Ecto neural progenitor cell (in vitro differentiated cells): ENCODE measurements around the gene SLC12A4.
"Not testable (repeated sequence)": the region's sequence is repeated elsewhere in the genome, so short reads cannot be mapped to it uniquely, and the experiment has no call there.

ENCODE experiments used
- DNase-seq: peaks from one replicate; pipeline ENCODE4 v3.0.0-alpha.2; 2018; ENCODE audit warnings: low spot score

The SLC12A4 gene

DNA sequence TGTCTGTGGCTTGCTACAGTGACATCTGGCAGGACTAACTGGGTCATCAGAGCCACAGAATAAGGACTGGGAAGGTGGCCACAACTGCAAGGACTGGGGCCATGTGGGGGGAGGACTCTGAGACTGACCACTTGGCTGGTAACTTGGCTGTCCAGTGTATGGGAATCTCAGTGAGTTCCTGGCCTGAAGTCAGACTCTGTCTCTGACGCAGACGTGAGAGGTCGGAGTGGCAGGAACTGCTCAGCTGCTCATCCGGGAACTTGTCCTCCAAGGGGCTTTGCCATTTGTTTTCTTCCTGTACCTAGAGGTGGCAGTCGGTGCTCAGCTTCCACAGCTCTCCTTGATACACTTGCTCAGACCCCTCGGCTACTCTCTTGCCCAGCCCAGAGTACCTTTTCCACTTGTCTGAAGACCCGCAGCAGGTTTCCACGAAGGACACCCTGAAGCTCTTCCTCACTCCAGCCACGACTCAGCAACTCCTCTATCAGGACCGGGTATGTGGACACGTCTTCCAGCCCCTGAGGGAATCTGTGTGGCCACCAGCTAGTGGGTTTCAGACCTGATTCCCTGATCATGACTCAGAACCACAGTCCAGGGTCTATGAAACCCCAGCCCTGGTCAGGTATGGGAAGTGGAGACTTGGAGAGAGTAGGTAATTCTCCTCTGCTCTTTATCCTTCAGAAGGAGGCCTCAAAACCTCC is 19.2 kb upstream of the SLC12A4 start:
- no peak for DNase-seq

DNA sequence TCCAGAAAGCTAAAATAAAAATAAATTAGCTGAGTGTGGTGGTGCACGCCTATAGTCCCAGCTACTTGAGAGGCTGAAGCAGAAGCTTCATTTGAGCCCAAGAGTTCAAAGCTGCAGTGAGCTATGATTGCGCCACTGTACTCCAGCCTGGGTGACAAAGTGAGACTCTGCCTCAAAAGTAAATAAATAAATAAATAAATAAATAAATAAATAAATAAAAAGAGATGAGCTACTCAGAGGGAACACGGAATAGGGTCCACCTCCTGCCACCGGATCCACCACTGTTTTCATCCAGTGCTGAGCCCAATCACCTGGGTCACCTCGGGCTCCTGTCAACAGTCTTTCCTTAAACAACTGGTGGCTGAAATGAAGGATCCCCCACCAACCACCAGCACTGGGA is 18.5 kb upstream of the SLC12A4 start:
- no peak for DNase-seq

DNA sequence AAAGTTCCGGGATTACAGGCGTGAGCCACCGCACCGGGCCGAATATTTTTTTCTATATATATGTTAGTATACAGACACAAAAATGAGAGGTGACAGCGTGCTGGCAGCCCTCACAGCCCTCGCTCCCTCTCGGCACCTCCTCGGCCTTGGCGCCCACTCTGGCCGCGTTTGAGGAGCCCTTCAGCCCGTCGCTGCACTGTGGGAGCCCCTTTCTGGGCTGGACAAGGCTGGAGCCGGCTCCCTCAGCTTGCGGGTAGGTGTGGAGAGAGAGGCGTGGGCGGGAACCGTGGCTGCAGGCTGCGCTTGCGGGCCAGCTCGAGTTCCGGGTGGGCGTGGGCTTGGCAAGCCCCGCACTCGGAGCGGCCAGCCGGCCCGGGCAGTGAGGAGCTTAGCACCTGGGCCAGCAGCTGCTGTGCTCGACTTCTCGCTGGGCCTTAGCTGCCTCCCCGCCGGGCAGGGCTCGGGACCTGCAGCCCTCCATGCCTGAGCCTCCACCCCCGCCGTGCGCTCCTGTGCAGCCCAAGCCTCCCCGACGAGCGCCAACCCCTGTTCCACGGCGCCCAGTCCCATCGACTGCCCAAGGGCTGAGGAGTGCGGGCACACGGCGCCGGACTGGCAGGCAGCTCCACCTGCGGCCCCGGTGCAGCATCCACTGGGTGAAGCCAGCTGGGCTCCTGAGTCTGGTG is 13.7 kb upstream of the SLC12A4 start:
- DNase-seq = no peak

DNA sequence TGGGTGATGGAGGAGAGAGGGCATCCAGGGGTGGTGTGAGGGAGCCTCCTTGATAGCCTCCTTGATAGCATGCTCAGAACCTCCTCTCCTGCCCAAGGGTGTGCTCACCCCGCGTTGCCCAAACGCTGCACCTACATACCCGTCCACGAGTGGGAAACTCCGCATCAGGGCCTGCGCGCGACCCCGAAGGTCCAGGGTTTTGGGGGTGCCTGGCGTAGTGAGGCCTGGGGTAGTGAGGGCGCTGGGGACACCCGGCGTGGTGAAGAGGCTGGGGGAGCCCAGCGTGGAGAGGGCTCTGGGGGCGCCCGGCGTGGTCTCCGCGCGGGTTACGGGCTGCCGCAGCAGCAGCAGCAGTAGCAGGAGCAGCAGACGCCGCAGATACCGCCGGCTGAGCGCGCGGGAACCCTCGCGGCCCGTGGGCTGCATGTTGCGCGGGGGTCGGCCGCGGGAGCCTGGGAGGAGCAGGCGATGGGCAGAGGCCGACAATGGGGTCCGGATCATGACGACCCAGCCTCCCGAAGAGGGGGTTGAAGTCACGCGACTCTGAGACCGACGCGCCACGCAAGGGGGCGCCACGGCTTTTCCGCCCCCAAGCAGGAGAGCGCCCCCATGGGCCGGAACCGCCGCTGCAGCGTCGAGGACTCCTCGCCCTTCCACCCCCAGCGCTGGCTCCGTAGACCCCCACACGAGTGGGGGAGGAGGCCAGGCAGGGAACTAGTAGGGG is 11.7 kb upstream of the SLC12A4 start, which contains the start of gene DPEP3:
Gene DPEP3, minus strand, starts transcription at position 545 of the 724 bp plus-strand sequence. Its CDS starts 119 bp downstream, at position 426.
- no peak for DNase-seq

DNA sequence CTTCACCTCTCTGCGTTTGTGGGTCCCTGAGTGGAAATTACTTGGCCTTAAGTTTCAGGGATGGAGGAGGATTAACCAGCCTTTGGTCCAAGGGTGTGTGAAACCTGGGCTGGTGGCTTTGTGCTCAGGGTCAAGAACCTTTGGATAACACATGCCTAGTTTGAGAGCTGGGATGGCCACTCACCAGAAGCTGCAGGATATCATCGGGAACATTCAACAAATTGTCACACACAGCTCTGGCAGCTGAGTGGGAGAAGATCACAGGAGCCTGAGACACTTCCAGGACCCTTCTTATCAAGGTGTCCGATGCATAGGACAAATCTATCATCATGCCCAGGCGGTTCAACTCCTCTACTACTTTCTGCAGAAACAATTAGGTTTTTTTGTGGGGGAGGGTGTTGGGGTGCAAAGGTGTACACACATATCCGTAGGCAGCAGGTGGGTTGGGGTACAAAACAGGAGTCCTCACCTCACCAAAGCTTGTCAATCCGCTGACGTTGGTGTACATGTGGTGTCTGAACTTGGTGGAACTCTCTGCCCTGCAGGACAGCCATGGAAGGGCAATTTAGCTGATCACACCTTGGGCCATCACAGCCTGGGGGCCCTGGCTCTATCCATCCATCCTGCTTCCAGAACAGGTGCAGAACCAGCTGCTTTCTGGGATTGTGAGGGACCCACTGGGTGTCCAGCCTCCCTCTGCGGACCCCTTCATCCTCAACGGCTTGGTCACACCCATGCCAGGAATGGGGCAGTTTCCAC is 9.2 kb upstream of the SLC12A4 start:
- DNase-seq = no peak

DNA sequence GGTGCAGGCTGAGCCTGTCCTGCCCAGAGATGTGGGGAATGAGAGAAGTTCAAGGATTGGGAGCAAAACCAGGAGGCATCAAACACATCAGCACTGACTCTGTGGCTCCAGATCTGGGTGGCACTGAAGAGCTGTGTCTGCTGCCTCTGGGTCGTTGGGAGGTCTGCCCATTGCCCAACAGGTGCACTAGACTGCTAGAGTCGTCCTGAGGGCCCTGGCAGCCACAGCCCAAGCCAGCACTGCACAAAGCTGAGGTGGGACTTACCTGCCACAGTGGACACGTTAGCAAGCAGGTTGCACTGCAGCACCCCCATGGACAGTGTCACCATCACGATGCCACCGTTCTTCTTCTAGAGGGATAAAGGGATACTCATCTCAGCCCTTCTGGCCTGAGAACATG is 8.6 kb upstream of the SLC12A4 start:
- DNase-seq = no peak

DNA sequence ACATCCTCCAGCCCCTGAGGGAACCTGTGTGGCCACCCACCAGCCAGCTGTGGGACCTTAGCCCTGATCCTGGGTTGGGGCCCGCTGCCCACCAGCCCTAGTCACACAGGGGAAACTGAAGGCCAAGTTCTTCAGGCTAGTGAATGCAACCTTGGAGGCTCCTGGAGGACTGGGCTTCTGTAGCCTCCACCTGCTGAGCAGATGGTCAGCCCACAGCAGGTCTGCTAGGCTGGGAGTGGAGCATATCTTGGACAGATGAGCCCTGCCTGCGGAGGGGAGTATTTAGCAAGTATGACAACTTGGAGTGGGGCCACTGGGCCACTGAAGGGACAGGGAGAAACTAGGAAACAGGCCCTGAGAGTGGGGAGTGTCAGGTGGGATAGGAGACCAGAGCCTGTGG is 7.8 kb upstream of the SLC12A4 start:
- DNase-seq = no peak

DNA sequence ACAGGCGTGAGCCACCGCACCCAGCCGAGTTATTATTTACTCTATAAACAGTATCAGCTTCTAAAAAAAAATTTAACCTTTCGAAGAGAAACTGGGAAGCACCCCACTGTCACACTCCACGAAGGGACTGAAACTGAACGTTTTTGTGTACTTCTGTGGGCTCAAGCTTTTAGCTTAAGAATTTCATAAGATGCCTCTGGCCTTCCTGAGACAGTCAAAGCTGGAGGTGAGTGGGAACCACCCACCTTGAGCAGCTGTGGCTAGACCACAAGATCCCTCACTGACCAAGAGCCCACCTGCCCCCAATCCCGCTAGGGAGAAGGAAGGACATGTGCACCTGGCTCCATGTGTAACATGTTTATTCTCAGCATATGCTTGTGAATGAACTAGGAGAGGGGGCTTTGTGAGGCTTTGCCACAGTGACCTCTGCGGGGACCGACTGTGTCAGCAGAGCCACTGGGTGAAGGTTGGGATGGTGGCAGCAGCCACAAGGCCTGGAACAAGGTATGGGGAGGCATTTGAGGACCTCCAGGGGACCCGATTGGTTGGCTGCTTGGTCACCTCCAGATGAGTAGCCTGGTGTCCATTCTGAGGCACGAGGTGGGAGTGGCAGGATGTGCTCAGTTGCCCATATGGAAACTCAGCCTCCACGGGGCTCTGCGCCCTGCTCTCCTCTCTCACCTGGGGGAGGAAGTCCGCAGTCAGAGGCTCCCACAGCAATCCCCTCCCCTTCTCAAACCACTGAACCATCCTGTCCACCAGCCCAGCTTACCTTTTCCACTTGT is 7.1 kb upstream of the SLC12A4 start:
- DNase-seq = no peak

DNA sequence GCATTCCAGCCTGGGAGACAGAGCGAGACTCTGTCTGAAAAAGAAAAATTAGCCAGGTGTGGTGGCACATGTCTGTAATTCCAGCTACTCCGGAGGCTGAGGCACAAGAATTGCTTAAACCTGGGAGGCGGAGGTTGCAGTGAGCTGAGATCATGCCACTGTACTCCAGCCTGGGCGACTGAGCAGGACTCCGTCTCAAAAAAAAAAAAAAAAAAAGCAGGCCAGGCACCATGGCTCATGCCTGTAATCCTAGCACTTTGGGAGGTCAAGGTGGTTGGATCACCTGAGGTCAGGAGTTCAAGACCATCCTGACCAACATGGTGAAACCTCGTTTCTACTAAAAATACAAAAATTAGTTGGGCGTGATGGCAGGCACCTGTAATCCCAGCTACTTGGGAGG is 3.8 kb upstream of the SLC12A4 start:
- DNase-seq = not testable (repeated sequence)

DNA sequence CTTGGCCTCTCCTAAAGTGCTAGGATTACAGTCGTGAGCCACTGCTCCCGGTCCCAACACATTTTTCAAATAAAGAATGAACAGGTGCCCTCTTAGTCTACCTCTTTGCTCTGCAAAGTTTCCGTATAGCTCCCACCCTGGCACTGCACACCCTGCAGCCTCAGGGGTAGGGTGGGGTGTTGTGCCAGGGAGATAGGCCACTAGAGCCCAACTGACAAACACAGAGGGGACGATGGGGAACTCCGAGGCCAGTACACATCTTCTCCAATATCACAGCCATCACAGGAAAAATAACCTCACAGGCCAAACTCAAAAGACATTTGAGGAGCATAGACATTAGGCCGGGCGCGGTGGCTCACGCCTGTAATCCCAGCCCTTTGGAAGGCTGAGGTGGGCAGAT is 2.7 kb upstream of the SLC12A4 start:
- DNase-seq = no peak

DNA sequence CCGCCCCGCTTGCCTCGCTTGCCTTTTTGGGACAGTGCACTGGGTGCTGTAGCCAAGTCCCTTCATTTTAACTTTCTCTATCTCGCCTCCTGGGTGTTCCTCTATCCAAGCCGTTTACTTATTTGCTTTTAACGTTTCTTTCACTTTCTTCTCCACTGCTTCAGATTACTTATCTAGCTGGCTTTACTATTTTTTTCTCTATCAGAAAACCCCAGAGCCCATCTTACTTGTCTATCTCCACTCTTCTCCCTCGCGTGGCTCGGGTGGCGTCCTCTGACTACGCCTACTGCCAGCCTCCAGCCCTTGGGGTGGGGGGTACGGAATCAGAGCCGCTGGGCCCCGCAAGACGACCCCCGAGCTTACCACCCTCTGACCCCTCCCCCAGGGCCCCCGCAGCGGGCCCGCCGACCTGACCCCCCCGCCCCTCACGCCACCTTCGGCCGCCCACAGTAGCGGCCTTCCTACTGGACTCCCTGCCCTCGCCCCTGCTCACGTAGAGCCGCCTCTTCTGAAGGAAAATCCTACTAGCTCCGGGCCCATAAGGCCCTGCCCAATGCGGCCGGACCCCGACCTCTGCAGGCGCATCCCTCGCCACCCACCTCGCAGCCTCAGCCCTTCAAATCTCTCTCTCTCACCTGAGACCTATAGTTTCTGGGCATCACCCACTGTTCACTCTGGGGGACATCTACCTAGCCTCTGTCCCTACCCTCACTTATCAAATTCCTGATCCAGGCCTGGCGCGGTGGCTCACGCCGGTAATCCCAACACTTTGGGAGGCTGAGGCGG is 1.0 kb upstream of the SLC12A4 start:
- peak; percentile 69 for DNase-seq

DNA sequence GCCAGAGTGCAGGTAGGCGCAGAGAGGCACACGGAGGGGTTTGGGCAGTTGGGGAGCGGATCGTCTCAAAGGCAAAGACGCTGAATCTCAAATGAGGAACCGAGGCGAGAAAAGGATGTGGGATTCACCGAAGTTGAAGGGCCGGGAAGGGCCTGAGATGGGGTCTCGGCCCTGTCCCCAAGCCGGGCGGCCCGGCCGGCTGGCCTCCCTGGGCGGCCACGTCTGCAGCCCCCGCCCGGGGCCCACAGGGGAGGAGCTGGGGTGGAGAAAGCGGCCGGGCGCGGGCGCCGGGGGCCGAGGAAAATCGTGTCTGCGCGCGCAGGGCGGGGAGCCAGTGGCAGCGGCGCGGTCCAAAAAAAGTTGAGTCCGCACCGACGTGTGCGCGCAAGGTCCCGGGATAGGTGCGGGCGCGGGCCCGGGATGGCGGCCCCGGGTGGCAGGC is 458 bp downstream of the SLC12A4 start:
- DNase-seq = peak; percentile 68

DNA sequence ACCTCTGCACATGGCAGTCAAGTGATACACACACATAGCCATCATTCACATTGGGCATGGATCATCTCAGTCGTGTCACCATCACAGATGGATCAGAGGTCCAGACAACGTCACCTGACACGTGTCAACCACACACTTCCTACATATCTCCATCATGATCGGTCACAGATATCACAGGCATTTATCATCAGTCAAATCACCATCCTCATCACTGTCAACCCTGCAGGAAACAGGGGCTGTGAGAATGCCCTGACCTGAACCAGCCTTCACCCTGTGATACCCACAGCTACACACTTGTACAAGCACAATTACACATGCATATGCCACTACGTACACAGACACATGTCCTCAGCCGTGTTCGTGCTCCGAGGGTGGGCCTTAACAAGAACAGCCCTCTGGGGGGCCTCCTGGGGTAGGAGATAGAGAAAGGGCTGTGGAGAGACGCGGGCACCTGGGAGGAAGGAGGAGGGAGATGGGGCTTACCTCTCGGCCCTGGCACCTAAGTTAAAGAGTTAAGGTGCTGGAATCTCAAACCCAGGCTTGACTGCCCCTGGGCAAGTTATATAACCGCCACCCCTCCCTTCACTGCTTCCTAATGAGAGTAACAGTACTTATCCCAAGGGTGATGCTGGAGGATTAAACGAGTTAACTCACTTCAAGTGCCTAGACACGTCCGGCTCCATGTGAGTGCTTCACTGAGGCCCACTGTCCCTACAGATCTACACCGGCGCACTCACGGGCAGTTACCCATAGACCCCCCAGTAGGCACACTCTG is 1.1 kb downstream of the SLC12A4 start:
- no peak for DNase-seq

DNA sequence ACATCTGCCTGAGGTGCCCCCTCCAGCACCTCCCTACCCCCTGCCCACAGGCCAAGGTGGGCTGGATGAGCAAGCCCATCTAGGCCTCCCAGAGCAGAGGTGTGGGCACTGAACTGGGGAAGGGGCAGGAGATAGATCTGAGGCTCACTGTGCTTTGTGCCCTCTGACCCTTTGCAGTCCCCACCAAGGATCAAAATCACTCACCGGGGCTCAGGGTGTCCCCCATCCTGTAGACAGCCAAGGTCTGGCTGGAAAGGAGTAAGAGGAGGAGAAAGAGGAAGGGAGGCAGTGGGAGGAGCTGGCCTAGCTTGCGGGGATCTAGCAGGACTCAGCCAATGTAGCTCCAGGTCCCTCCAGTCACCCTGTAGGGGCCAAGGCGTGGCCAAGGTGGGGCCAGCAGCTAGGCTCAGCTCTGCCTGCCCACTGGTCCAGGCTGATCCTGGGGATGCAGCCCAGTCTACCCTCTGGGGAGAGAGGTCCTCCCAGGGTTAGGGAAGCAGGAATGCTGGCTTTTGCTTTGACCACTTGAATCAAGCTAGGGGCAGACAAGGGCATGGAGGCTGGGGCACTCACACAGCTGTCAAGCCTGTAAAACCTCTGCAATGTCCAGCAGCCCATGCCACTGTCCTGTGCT is 1.8 kb downstream of the SLC12A4 start:
- no peak for DNase-seq

DNA sequence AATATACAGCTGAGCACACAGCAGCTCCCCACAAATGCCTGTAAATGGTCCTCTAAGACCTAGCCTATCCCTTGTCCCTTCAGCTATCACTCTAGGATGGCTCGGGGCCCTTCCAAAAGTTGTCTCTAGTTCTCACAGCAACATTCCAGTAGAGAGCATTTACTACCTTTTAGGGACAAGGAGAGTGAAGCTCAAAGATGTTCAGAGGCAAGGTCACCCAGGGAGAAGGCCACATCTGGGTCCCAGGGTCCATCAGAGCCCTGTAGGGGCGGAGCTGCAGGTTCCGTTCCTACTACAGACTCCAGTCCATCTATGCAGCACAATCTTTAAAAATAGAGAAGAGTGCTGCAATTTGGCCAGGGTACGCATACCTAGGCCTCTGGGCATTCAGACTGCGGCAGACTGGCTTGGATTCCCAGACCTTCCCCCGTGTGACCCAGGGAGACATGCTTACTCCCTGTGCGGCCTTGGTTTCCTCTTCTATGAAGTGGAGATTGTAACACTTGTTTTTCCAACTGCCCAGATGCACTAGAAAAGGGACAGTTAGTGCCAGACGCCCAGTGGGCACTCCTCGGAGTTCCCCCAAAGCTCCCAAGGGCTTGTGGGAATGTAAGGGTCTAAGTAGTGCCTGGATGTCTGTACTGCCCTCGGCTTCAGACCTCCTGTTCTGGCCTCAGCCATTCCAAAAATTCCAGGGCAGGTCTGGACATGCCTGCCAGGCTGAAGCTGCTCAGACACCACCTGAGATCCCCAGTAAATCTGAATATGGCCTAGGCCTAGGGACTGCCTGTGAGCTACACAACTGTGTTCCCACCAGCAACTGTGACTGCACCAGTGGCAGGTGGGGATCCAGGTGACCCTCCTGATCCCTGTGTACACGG is 2.5 kb downstream of the SLC12A4 start:
- no peak for DNase-seq

DNA sequence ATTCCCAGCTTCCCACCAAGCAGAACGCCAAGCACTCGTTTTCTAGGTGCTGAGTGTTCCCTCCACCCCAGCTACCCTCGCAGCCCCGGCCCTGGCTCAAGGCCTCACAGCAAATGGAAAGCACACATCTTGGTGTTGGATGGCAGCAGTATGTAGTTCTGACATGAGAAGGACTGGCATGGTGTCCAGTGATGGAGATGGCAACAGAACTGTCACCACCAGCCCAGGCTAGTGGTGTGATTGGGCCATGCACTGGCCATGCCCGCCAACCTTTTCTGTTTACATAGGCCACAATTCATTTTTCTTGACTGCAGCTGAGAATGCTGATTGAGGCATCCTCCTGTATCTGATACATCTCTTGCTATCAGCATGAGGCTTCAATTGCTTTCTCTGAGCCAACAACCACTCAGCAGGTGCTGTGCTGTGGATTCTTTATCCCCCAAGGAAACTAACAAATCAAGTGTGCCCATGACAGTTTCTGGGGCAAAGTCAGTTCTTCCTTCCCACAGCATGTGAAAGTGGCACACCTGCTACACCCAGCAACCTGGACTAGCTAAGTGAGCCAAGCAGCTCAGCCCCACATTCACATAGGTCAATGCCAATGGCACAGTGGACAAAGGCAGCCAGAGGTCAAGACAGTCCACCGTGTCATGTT is 3.8 kb downstream of the SLC12A4 start:
- DNase-seq = no peak

DNA sequence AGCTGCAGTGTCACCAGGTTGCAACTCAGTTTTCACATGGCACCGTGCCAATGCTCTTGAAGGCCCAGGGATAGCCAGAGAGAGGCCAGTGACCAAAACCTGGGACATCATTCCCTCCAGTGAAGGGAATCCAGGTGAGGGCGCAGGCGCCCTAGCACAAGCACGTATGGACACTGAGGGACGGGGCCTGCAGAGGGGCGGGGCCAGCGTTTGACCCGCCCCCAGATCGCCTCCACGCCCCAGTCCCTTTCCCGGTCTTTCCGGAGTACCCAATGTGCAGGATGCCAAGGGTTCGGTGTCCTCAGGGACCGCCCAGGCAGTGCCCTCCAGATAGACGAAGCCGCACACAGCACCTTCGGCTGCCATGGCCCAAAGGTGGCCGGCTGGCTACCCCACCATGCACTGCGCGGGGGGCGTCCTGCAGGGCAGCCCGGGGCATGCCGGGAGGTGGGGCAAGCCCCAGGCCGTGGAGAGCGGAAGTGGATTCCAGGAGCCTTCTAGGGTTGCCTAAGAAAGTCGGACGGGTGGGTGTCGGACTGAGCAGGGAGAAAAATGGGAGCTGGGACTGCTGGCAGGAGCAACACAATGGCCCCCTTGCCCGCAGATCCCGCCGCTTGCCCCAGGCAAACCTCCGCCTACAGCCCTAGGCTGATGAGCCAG is 4.6 kb downstream of the SLC12A4 start:
- DNase-seq = no peak
